Endothelial cell of umbilical vein (primary cell): ENCODE measurements around the gene ABHD8. TPM values are rescaled to one million over a fixed set of nuclear protein-coding genes. Genes with fewer than 3 reads are reported as not detected.

ENCODE experiments used
- BruUV-seq: library from RNA; stranded (reverse); fragments of 400-500 nt; replicated peaks from 2 replicates; lab custom pipeline; 2021; lab: Mats Ljungman, UMichigan
- CTCF ChIA-PET: fragments of 300-600, 350-600 bp; sonication (Branson Sonifier 250); formaldehyde crosslinking; loops from one replicate; lab custom pipeline; 2021; ENCODE audit warnings: antibody characterized with exemption, inconsistent platforms; lab: Charles Lee
- POLR2A ChIA-PET: fragments of 300-600, 350-600 bp; sonication (Branson Sonifier 250); formaldehyde crosslinking; loops from one replicate; lab custom pipeline; 2021; ENCODE audit warnings: antibody characterized with exemption, inconsistent platforms; lab: Charles Lee
- DNase-seq: peaks from one replicate; pipeline ENCODE4 v3.0.0-alpha.2; 2011; ENCODE audit warnings: low read depth, low spot score
- FAIRE-seq: peaks from 2 replicates; lab custom pipeline; 2011; peaks lifted over from hg19 to GRCh38; lab: Jason Lieb, UNC
- H2AFZ ChIP-seq: 2 replicates; pipeline ENCODE4 v1.6.0; 2012; ENCODE audit warnings: low read depth, low read length, control low read depth, inconsistent platforms
- H3K27ac ChIP-seq: 2 replicates; pipeline ENCODE4 v1.5.1; 2011; ENCODE audit warnings: low read depth, mild to moderate bottlenecking, control low read depth, low read length, moderate library complexity; ENCODE audit not compliant: insufficient read depth
- H3K27me3 ChIP-seq, 2 experiments: 2 replicates each; pipeline versions ENCODE4 v1.6.0 to v1.6.1; 2011; ENCODE audit warnings: low read length in 2 of 2, mixed read lengths in 1 of 2; ENCODE audit not compliant: control insufficient read depth in 2 of 2, insufficient read depth in 2 of 2
- H3K36me3 ChIP-seq, 2 experiments: 2 replicates in 1 of 2; 3 replicates in 1 of 2; pipeline ENCODE4 v1.5.1; 2011; ENCODE audit warnings: low read length in 2 of 2, mild to moderate bottlenecking in 1 of 2, moderate library complexity in 1 of 2; ENCODE audit not compliant: control insufficient read depth in 2 of 2, insufficient read depth in 2 of 2; ENCODE audit errors: extremely low read depth in 1 of 2
- H3K4me1 ChIP-seq: 3 replicates; pipeline ENCODE4 v1.5.1; 2011; ENCODE audit warnings: mild to moderate bottlenecking, low read length; ENCODE audit not compliant: control insufficient read depth, insufficient read depth; ENCODE audit errors: extremely low read depth
- H3K4me2 ChIP-seq: 2 replicates; pipeline ENCODE4 v1.6.1; 2011; ENCODE audit warnings: low read length, control low read depth, mixed read lengths; ENCODE audit not compliant: insufficient read depth
- H3K4me3 ChIP-seq, 3 experiments: fragments of 200-600 bp in 1 of 3; sonication (generic), shearing (Covaris generic) in 1 of 3; replicated peaks in 1 of 3; 2 replicates each; pipeline ENCODE4 v1.5.1; 2011 to 2016; ENCODE audit warnings: control low read depth in 3 of 3, low read length in 3 of 3, mild to moderate bottlenecking in 2 of 3, inconsistent platforms in 1 of 3, low read depth in 1 of 3, moderate library complexity in 1 of 3; ENCODE audit not compliant: insufficient read depth in 1 of 3
- H3K79me2 ChIP-seq: 2 replicates; pipeline ENCODE4 v1.6.0; 2012; ENCODE audit warnings: low read length, inconsistent platforms; ENCODE audit not compliant: control insufficient read depth, insufficient read depth
- H3K9ac ChIP-seq: replicated peaks from 2 replicates; pipeline ENCODE3; 2011; ENCODE audit warnings: low read length, control low read depth; ENCODE audit not compliant: insufficient read depth; ENCODE audit errors: extremely low read depth
- H3K9me1 ChIP-seq: replicated peaks from 3 replicates; pipeline ENCODE4 v1.6.0; 2011; ENCODE audit warnings: mild to moderate bottlenecking, low read length; ENCODE audit not compliant: control insufficient read depth, insufficient read depth; ENCODE audit errors: extremely low read depth
- H3K9me3 ChIP-seq: replicated peaks from 2 replicates; pipeline ENCODE4 v1.5.1; 2012; ENCODE audit warnings: low read length, inconsistent platforms; ENCODE audit not compliant: control insufficient read depth, insufficient read depth
- H4K20me1 ChIP-seq: replicated peaks from 2 replicates; pipeline ENCODE3; 2011; ENCODE audit warnings: mild to moderate bottlenecking, low read length; ENCODE audit not compliant: control insufficient read depth, insufficient read depth; ENCODE audit errors: extremely low read depth
- EZH2 ChIP-seq: IDR thresholded peaks from 2 replicates; pipeline ENCODE4 v1.6.1; 2012; ENCODE audit warnings: borderline replicate concordance, low read depth, mild to moderate bottlenecking, moderate library complexity, low read length, inconsistent platforms; ENCODE audit not compliant: severe bottlenecking
- FOS ChIP-seq: IDR thresholded peaks from 2 replicates; pipeline ENCODE4 v1.6.1; 2011; ENCODE audit warnings: mild to moderate bottlenecking, low read length, moderate library complexity, borderline replicate concordance; ENCODE audit not compliant: insufficient read depth
- GATA2 ChIP-seq: IDR thresholded peaks from 2 replicates; pipeline ENCODE4 v1.7.0; 2011; ENCODE audit warnings: low read depth, mild to moderate bottlenecking, moderate library complexity, mixed read lengths, low read length; ENCODE audit not compliant: insufficient read length, insufficient read depth
- JUN ChIP-seq: IDR thresholded peaks from 2 replicates; pipeline ENCODE4 v1.6.1; 2011; ENCODE audit warnings: borderline replicate concordance, low read depth; ENCODE audit not compliant: insufficient read length, insufficient read depth
- MYC ChIP-seq: IDR thresholded peaks from one replicate; pipeline ENCODE4 v1.6.1; 2011; ENCODE audit warnings: mild to moderate bottlenecking, low read depth, low read length
- POLR2A ChIP-seq: IDR thresholded peaks from 2 replicates; pipeline ENCODE4 v1.6.1; 2012; ENCODE audit warnings: low read depth, mild to moderate bottlenecking, control low read depth, low read length
- POLR2AphosphoS5 ChIP-seq: IDR thresholded peaks from 2 replicates; pipeline ENCODE4 v1.6.1; 2012; ENCODE audit warnings: low read depth, mild to moderate bottlenecking, control low read depth, low read length, moderate library complexity; ENCODE audit not compliant: insufficient read depth
- dilution Hi-C: fragments of 300-500 bp; cut with MboI; formaldehyde crosslinking; loops from one replicate; pipeline ENCODE4 v1.15.0; 2019; ENCODE audit warnings: low sequenced_read_pairs; ENCODE audit not compliant: extremely low pct_ligation_motif_present
- intact Hi-C: fragments of 100-400 bp; cut with micrococcal nuclease; formaldehyde crosslinking; loops from one replicate; pipeline ENCODE4 v1.10.0; 2022
- polyA plus RNA-seq, 4 experiments: library from polyadenylated mRNA; depleted of rRNA in 3 of 4; stranded (reverse) in 3 of 4; unstranded in 1 of 4; fragments of >200 nt; gene quantifications; 2 replicates each; pipeline versions ENCODE4 v1.2.1 to v1.2.3, GENCODE V29; 2011 to 2012; ENCODE audit warnings: missing spikeins in 1 of 4
- total RNA-seq: library from RNA; stranded (reverse); gene quantifications from 2 replicates; pipeline ENCODE4 v1.2.3, GENCODE V29; 2021
- TF ChIP-seq, protein P1 (sequence below), 2 donors: IDR thresholded peaks; 1 replicate in 1 of 2; 2 replicates in 1 of 2; pipeline ENCODE4 v1.5.1; 2011; ENCODE audit warnings: low read length in 2 of 2, mild to moderate bottlenecking in 2 of 2, moderate library complexity in 2 of 2, control low read depth in 1 of 2, inconsistent platforms in 1 of 2, low read depth in 1 of 2; ENCODE audit not compliant: insufficient read depth in 1 of 2; ENCODE audit errors: extremely low read depth in 1 of 2
- TF ChIP-seq, protein P2 (sequence below): IDR thresholded peaks from 2 replicates; pipeline ENCODE4 v1.6.1; 2011; ENCODE audit not compliant: insufficient read depth, insufficient read length

ABHD8 gene
- total and polyA plus RNA-seq, 2 donors (not counting 3 experiments of a cell fraction or from before 2014, with no cell fraction given) = 5.9 to 8.7 TPM

DNA sequence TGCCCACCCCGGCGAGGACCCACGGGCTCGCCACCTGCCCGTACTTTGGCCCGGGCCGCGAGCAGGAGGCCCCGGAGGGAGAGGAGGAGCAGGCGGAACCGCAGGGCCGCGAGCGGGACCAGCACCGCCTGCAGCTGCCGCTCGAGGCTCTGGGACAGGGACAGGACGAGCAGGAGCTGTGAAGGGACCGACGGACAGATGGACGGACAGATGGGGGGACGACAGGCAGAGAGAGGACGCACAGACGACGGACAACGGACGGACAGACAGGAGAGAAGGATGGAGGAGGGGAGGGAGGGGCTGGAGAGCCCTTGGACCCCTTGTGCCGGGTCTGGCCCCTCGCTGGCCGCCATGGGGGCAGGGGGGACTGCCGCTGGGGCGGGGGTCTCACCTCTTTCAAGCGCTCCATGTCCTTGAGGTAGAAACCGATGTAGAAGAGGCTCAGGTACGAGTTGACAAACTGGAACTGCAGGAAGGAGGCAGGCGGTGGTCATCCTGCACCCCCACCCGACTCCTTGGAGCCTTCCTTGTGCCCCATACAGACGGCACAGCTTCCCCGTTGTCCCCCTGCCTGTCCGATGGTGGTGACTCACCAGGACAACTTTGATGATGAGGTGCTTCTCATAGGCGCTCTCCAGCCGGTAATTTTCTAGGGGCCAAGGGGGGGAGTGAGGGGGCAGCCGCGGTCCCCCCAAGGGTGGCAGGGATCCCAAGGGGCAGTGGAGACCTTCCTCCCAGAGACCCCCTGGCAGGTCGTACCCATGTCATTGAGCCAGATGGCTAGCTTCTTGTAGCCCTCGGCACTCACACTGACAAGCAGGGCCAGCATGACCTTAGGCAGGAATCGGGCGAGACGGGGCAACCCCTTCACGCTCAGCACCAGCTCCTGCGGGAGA lies 26.4 kb upstream of the ABHD8 start:
- H3K36me3 ChIP-seq = no peaks in the 10 kb centered on the region
- POLR2A ChIA-PET = no interaction called here
- intact Hi-C loops = no loop called here
- H2AFZ ChIP-seq = no peak overlapping the region
- peaks cover 4 to 19% of the 10 kb centered on the region in 2 experiments for H3K27me3 ChIP-seq
- no TSS peak for BruUV-seq
- TF ChIP-seq MYC = no peak
- no peak for TF ChIP-seq GATA2
- no peak for TF ChIP-seq POLR2AphosphoS5
- TF ChIP-seq, protein P1, sequence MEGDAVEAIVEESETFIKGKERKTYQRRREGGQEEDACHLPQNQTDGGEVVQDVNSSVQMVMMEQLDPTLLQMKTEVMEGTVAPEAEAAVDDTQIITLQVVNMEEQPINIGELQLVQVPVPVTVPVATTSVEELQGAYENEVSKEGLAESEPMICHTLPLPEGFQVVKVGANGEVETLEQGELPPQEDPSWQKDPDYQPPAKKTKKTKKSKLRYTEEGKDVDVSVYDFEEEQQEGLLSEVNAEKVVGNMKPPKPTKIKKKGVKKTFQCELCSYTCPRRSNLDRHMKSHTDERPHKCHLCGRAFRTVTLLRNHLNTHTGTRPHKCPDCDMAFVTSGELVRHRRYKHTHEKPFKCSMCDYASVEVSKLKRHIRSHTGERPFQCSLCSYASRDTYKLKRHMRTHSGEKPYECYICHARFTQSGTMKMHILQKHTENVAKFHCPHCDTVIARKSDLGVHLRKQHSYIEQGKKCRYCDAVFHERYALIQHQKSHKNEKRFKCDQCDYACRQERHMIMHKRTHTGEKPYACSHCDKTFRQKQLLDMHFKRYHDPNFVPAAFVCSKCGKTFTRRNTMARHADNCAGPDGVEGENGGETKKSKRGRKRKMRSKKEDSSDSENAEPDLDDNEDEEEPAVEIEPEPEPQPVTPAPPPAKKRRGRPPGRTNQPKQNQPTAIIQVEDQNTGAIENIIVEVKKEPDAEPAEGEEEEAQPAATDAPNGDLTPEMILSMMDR (IDR thresholded peaks at IDR 0.05; ENCODE audit: extremely low read depth in 1 of 2, insufficient read depth in 1 of 2, low read depth in 1 of 2, low read length in 2 of 2) = no peak
- TF ChIP-seq FOS = no peak
- TF ChIP-seq, protein P2, sequence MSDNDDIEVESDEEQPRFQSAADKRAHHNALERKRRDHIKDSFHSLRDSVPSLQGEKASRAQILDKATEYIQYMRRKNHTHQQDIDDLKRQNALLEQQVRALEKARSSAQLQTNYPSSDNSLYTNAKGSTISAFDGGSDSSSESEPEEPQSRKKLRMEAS = no peak
- TF ChIP-seq EZH2 = no peak
- no peak for TF ChIP-seq POLR2A
- no peak for TF ChIP-seq JUN
- DNase-seq = no peak
- no peak overlapping the region for H3K9ac ChIP-seq
- CTCF ChIA-PET = interaction anchor here (1.3 kb wide), 1 partner anchor 24 kb away, joined by 4 read pairs; the partner anchor contains the start of gene MRPL34
- no peaks in the 10 kb centered on the region for H3K9me1 ChIP-seq
- no peak overlapping the region for H3K27ac ChIP-seq
- H3K79me2 ChIP-seq = no peaks in the 10 kb centered on the region
- dilution Hi-C loops = no loop called here
- no peak overlapping the region for H3K4me3 ChIP-seq
- no peaks in the 10 kb centered on the region for H4K20me1 ChIP-seq
- FAIRE-seq = no peak
- no peak overlapping the region for H3K4me2 ChIP-seq
- H3K4me1 ChIP-seq = peaks cover 10% of the 10 kb centered on the region
- no peaks in the 10 kb centered on the region for H3K9me3 ChIP-seq
